Left cardiac atrium (tissue), 4 donors: ENCODE data around the gene COG2. TPM values are rescaled to one million over a fixed set of nuclear protein-coding genes. Genes with fewer than 3 reads are reported as not detected.
A peak's percentile ranks its signal among the peaks of the same experiment; 100 is the strongest.

Source experiments
- ATAC-seq, 2 donors: fragments of 200-7000 bp; cut with Tn5 transposase; one replicate each; pipeline ENCODE4 v1.9.1; 2020; ENCODE audit warnings: mild to moderate bottlenecking in 2 of 2, moderate library complexity in 2 of 2
- DNase-seq: peaks from one replicate; pipeline ENCODE4 v3.0.0-alpha.2; 2020
- intact Hi-C, 2 donors: fragments of 100-400 bp; cut with DNase I; formaldehyde crosslinking; loops; one replicate each; pipeline versions ENCODE4 v1.14.1 to v1.15.1; 2022 to 2023
- total RNA-seq, 2 donors: library from RNA; stranded (reverse); fragmentation: NEBNext Ultra II Directional; extraction: Animal tissue kit (Norgen Biotek cat#: 25700); gene quantifications; one replicate each; pipeline ENCODE4 v1.2.1, GENCODE V29; 2021
- donor health status: DM: no; HTN: yes; CAD: no.
- donor health status: DM: no; HTN: yes; CAD: no; lungs with severe emphysema.
- donor health status: DM: yes; HTN: yes; CAD: no.
- donor health status: Dilated cardiomyopathy.

The COG2 gene
- total RNA-seq, 2 donors from 2014 or later, result 30.5 to 31.2 TPM

DNA sequence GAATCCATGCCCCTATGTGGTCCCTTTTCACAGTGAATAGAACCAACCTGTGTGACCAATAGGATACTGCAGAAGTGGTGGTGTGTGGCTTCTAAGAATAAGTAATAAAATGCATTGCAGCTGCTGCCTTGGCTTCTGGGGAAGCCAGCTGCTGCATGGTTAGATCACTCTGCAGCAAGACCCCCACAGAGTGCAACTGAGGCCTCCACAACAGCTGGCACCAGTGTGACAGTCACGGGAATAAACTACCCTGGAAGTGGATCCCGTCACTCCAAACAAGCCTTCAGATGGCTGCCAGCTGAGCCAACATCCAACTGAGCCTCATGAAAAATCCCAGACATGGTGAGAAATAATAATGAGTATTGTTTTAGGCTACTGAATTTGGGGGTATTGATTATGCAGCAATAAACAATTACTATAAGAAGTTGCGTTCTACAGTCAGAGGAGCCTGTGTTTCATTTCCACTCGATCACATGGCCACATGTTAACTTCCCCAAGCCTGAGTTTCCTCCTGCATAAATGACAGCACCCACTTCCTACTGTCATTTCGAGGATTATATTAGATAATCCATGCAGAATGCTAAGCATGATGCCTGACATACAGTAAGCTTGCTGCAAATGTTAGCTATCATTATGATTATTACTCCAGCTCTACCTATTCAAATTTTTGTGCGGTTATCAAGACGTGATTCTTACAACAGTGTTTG lies 20.8 kb upstream of the COG2 start:
- no peak for ATAC-seq
- intact Hi-C loops, result no loop called here
- no peak for DNase-seq

DNA sequence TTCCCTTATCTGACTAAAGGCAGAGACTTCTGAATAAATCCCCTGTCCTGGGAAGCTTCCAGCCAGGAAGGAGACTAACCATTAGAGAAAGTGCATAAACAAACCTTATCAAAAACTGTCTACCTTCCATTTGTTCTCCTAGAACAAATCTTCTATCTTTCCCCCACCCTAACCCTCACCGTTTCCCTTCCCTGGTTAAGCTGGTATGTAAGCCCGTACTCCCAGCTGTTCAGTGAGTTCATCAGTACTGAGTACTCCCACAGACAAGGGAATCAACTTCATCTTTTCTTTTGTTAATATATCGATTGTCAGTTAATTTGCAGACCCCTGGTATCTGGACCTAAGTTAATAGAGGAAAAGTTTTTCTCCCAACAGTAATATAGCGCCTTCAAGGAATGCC lies 20.1 kb upstream of the COG2 start:
- ATAC-seq (no peak), DNase-seq (no peak)
- intact Hi-C loops, result no loop called here

DNA sequence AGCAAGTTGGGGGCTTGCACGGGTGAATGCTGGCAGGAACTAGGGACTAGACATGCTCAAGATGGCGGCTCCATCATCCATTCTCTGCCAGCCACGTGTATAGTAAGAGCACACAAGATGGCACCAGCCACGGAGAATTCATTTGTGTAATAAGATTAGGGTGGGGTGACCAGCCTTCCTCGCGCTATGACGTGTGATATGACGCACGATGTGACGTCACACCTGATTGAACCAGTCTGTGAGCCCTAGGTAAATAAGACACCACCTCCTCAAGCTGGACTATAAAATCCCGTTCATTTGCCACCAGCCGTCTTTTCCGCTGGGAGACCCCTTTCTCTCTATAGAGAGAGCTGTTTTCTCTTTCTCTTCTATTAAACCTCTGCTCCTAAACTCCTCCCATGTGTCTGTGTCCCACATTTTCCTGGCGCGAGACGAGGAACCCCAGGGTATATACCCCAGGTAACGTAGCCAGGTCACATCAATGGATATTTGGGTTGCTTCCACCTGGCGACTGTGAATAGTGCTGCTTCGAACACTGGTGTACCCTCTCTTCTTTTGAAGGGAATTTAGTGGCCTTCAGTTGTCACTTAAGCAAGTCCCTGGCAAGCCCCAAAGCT lies 18.1 kb upstream of the COG2 start:
- no peak for ATAC-seq
- intact Hi-C loops, result no loop called here
- DNase-seq, result no peak

DNA sequence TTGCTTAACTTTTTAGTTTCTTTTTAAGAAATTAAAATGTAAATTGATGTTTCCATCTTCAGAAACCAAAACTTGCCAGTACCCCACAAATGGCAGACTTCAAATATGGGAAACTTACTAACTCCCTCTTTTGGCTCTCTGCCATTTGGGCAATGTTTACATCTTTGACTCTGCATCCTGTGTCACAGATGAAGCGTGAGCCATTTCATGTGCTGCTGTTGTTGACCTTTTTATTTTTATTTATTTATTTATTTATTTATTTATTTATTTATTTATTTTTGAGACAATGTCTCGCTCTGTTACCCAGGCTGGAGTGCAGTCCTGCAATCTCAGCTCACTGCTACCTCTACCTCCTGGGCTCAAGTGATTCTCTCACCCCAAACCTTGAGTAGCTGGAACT lies 16.0 kb upstream of the COG2 start:
- intact Hi-C loops, result no loop called here
- no peak for DNase-seq
- no peak for ATAC-seq

DNA sequence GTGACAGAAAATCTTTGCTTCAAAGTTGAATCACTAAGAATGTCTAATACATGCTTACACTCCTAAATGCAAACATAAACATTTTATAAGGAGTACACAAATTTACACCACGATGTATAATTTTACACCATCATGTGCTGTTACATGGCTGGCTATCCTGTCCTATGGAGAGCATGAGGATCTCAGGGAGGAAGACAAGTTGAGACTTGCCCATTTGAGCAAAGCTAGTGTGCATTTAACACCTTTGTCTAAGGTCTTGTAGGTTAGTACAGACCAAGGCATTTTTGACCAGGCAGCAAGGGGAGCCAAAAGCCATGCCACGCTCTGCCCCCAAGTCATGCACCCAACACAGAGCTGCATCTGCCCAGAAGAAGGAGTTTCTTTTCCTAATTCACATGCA lies 14.5 kb upstream of the COG2 start:
- no peak for DNase-seq
- ATAC-seq, result no peak
- intact Hi-C loops, result no loop called here

DNA sequence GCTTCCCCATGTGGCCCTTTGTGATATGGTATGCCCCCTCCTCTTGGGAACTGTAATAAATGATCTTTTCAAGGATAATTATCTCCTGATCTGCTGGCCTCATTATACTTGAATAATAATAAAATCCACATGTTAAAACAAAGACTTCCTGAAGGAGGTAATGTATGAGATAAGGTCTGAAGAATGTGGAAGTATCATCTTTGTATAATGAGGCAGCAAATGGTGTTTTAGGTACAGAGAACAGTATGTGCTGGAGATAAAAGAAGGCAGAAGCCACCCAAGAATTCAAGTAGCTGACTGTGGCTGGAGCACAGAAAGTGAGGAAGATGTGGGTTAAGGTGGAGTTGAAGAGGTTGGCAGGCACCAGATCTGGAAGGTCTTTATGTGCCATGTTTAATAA lies 12.8 kb upstream of the COG2 start:
- ATAC-seq, result no peak
- DNase-seq, result no peak
- intact Hi-C loops, result no loop called here

DNA sequence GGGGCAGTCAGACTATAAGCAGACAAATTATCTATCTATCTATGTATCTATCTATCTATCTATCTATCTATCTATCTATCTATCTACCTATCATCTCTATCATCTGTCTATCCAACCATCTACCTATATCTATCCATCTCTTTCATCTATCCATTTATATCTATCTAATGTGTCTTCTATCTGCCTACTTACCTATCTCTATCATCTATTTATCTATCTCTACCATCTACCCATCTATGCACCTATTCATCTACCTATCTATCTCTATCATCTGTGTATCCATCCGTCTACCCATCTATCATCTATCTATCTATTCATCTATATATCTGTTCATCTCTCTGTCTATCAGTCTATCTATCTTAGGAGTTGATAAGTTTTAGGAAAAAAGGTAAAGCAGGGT lies 10.8 kb upstream of the COG2 start:
- DNase-seq (no peak), ATAC-seq (no peak)
- intact Hi-C loops, result no loop called here

DNA sequence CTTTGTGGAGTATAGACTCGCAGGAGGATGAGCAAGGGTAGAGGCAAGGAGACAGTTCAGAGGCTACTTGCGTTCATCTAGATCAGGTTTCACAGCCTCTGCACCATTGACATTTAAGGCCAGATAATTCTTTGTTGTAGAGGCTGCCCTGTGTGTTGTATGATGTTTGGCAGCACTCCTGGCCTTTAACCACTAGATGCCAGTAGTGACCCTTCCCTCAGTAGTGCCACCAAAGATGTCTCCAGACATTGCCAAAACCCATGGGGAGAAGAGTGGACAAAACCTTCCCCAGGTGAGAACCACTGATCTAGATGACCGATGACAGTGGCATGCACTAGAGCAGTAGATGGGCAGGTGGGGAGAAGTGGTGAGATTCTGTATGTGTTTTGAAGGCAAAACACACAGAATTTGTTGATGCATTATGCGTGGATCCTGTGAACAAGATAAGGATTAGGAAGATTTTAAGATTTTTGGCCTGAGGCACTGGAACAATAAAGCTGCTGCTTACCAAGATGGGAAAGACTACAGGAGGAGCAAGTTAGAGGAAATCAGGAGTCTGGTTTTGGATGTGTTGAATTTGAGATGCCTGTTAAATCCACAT lies 9.9 kb upstream of the COG2 start:
- intact Hi-C loops, result no loop called here
- peak; percentile 62 to 78 for ATAC-seq
- no peak for DNase-seq

DNA sequence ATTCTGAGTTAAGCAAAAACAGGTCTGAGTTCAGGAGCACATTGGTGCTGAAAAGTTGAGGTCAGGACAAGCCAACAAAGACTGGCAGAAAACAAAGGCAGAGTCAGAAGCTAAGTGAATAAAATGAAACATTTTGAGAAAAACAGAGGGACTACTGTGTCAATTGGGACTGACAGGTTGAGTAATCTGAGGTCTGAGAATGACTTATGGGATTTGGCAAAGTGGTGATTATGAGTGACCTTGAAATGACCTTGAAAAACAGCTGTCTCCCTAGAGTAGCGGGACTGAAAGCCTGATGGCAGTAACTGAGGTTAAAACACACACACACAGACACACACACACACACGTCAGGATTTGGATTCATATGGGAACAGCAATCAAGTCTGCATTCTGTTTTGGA lies 8.8 kb upstream of the COG2 start:
- no peak for ATAC-seq
- intact Hi-C loops, result no loop called here
- no peak for DNase-seq

DNA sequence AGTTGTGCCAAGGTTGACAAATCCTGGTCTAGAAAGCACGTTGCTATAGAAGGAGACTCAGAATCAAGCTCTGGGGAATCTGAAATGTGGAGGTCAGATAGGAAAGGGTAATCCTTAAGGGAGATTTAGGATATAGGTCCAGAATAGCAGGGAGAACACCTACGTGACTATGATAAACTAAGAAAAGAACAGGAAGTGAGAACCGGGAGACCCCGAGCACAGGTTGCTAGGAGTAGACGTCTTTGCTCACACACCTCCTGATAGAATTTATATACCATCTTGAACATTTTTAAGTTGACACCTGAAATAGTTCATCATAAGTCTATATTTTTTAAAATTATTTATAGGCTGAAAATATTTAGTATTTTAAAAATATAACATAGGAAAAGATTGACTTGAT lies 7.9 kb upstream of the COG2 start:
- intact Hi-C loops, result no loop called here
- ATAC-seq, result no peak
- DNase-seq, result no peak

DNA sequence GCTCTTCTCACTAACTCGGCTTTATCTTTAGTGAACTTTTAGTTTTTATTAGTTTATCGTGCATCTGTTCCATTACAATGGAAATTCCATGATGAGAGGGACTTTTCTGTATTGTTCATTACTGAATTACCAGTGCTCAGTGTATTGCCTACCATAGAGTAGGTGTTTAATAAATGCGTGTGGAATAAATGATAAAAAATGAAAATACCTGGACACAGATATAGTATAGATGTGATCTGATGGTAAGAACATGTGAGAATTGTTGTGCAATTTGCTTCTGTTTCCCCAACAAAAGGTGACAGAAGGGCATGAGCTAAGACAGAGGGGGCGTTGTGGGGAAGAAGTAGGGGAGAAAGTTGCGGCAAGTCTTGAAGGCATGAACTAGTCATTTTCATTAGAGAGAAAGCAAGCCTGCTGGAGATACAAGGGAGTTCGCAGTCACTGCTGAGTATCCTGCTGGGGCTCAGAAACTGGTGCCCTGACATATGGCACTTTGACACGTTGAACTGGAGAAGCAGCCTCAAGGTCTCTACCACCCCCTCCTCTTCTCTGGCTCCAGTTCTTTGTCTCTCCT lies 5.6 kb upstream of the COG2 start:
- ATAC-seq, result no peak
- DNase-seq, result no peak
- intact Hi-C loops, result no loop called here

DNA sequence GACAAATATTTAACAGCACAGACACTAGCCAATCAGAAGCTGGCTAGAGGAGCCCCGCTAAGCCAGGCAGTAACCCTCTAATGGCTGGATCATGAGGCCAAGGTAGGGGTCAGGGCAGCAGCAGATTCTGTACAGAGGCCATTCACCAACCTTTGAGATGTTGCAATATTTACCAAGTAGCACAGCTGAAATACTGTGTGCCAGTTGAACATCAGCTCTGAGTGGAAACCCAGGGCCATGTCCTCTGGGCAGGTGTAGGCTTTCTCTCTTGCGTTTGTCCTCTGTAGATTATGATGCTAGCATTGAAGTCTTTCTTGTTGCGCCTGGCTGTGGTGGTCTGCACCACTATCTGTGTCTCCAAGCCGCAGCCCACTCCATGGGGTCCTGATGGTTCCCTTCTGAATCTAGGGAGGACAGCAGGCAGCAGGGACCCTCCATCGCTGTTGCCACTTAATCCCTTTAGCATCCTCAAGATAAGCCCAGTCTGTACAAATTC lies 2.5 kb upstream of the COG2 start:
- intact Hi-C loops, result loop anchor here (5.0 kb wide), 1 partner anchor 133 kb away; no protein-coding TSS in a partner anchor
- DNase-seq (no peak), ATAC-seq (no peak)

DNA sequence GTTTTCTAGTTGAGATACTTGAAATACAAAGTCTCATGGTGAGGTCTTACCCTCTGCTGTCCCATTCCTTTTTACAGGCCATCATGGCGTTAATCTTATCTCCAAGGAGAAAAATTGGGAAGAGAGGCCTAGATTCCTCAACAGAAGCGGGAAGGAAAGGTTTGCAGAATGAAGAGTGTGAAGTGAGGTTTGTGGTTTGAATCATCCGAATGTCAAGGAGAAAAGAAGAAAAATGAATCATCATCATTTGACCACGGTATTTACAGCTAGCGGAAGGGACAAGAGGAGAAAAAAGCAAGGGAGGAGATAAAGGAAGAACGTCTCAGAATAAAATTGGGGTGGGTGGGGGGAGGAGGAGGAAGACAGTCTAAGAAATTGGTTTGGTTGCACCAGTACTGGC lies 935 bp upstream of the COG2 start:
- no peak for DNase-seq
- no peak for ATAC-seq
- intact Hi-C loops, result loop anchor here (5.0 kb wide), 1 partner anchor 131 kb away; no protein-coding TSS in a partner anchor

DNA sequence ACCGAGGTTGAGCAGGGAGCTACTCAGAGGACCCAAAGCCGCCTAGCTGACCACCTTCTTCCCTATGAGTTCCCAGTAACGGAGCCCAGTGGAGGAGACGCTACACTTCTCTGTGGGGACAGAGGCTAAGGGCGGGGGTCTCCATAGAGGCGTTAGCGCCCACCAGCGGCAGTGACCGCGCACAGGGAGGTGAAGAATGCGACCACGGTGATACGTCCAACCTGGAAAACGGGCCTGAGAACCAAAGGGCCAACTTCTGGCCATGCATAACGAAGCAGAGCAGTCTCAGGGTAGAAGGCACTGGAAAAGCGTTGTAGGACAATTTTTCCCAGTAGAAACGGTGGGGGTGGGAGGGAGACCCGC lies 400 bp upstream of the COG2 start:
- ATAC-seq, result no peak
- intact Hi-C loops, result loop anchor here (5.0 kb wide), 1 partner anchor 130 kb away; no protein-coding TSS in a partner anchor
- peak; percentile 21 for DNase-seq

DNA sequence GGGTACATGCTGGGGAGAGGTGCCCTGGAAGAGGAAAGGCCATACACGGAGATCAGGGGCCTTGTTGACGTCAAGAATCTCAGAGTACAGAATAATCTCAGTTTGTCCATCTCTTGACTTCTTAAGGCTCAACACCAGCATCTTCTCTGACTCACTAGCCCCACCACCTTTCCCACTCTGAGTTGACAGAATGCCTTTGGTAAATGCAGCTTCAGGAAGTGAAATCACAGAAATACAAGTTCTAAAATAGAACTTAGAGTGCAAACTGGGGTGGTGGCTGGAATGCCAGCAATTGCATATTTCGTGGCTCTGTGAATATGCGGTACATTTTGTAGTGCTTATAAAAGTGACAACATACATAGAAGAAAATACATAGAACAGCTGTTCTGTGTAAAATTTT lies 1.6 kb downstream of the COG2 start:
- ATAC-seq, result no peak
- intact Hi-C loops, result loop anchor here (5.0 kb wide), 1 partner anchor 128 kb away; no protein-coding TSS in a partner anchor
- no peak for DNase-seq

DNA sequence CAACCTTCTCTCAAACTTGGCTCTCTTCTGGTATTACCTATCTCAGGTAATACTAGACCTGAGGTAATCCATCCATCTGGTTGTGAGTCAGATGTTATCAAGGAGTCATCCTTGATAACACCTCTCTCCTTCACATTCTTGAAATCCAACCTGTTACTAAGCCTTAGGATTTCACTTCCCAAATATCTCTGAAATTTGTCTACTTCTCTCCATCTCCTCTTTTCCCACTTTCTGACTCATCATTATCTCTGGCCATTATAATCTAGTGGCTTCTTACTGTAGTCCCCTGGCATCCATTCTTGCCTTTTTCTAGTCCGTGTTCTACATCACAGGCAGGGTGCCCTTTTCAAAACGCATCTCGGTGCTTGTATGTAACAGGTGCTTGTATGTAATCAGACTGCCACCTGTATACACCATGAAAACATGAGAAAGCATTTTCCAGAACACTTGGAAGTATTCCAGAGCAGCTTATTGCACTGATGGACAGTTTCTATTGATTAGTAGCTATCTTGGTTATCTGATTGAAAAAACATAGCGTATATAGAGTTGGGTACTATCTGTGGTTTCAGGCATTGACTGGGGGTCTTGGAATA lies 4.5 kb downstream of the COG2 start:
- ATAC-seq (no peak), DNase-seq (no peak)
- intact Hi-C loops, result no loop called here

DNA sequence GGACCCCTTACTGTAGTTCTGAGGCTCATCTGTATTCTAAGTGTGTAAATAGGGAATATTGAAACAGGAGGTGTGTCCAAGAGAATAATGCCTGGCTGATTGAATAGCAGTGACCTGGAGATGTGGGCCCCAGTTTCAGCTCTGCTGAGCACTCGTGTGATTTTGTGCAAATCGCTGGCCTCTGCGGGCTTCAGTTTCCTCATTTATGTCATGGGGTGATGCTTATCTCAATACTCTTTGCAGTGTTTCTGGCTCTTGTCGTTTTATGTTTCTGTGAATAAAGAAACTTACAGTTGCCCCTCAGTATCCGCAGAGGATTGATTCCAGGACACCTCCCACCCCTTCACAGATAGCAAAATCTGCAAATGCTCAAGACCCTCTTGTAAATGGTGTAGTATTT lies 5.0 kb downstream of the COG2 start:
- intact Hi-C loops, result no loop called here
- DNase-seq (no peak), ATAC-seq (no peak)

DNA sequence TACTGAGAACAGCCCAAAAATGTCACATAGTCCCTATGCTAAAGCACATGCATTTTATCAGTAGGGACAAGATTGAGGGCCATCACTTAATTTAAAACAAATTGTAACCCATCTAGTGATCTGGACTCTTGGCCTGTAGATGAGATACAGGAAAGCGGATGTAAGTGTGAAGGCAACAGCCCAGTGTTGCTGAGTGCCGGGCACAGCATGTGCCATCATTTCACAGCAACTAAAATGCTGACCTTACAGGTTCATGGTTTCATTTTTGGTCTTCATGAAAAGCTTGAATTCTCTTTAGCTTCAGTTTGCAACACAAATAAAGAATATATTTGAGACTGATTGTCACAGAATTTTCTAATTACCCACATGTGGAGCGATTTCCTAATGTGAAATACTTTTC lies 5.8 kb downstream of the COG2 start:
- intact Hi-C loops, result no loop called here
- ATAC-seq, result no peak
- no peak for DNase-seq

DNA sequence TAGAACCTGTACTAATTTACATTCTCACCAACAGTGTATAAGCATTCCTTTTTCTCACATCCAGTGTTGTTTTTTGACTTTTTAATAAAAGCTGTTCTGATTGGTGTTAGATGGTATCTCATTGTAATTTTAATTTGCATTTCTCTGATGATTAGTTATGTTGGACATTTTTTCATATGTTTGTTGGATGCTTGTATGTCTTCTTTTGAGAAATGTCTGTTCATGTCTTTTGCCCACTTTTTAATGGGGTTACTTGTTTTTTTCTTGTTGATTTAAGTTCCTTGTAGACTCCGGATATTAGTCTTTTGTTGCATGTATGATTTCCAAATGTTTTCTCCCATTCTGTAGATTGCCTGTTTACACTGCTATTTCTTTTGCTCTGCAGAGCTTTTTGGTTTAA lies 8.0 kb downstream of the COG2 start:
- DNase-seq, result no peak
- no peak for ATAC-seq
- intact Hi-C loops, result no loop called here

DNA sequence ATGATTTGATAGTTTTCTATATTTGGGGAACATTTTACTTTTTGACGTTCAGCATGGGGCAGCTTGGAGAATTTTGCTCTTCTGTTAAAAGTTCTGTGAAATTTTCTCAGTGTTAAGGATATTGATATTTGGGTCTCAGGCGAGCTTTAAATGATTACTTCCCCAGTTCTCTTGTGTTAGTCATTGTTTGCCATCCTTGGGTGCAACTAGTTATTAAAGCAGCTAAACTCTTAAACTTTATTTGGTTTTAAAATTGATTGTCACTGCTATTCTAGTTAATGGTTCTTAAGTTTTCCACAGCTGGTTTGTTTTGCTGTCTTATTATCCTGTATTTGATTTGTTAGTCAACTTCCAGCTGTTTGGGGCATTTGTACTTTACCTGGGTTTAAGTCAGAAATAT lies 9.0 kb downstream of the COG2 start:
- DNase-seq (no peak), ATAC-seq (no peak)
- intact Hi-C loops, result no loop called here
